ENCODE measurements around the gene JAZF1. TPM values are rescaled to one million over a fixed set of nuclear protein-coding genes. Genes with fewer than 3 reads are reported as not detected.

JAZF1 gene
- total and polyA plus RNA-seq, 2 of the 4 experiments (the other 2 are of a cell fraction): 8.4 to 10.5 TPM

- Histone ChIP-seq H3K14ac (replicated peaks; ENCODE audit: low read depth, low read length) (no peak overlapping the region), H2BK5ac (ENCODE audit: low read depth, low read length, poor library complexity, severe bottlenecking) (no peak overlapping the region), H3K9me1 (ENCODE audit: insufficient read depth, low read length) (no peaks in the 10 kb centered on the region), H2BK15ac (ENCODE audit: low read depth, low read length) (no peak overlapping the region), H3K36me3 (ENCODE audit: control insufficient read depth, insufficient read depth, low read length) (peaks cover 5% of the 10 kb centered on the region), H3K27me3 (ENCODE audit: control insufficient read depth, insufficient read depth, low read length) (no peaks in the 10 kb centered on the region), H3K4me3 (ENCODE audit: insufficient read depth, low read depth, low read length) (no peak overlapping the region), H3K79me1 (ENCODE audit: low read depth in 1 of 2, low read length in 2 of 2) (peaks cover 5 to 6% of the 10 kb centered on the region in 2 experiments; a peak in 3 of 4 replicates), H4K20me1 (ENCODE audit: insufficient read depth, low read length) (no peaks in the 10 kb centered on the region; the same call in 1 of the 2 replicates), H3K4ac (ENCODE audit: low read depth, low read length) (no peak overlapping the region), H2BK120ac (ENCODE audit: low read depth, low read length) (no peak overlapping the region), H3K27ac (ENCODE audit: insufficient read depth, low read length) (no peak overlapping the region), H3K18ac (ENCODE audit: low read depth, low read length) (no peak overlapping the region), H3K9me3 (ENCODE audit: control insufficient read depth, insufficient read depth, low read length) (no peaks in the 10 kb centered on the region), H2AFZ (replicated peaks; ENCODE audit: low read length, poor library complexity) (no peak overlapping the region), H2BK20ac (ENCODE audit: low read depth, low read length) (no peak overlapping the region), H3K4me1 (ENCODE audit: control insufficient read depth, insufficient read depth, low read length) (no peaks in the 10 kb centered on the region), H4K91ac (ENCODE audit: insufficient read depth, low read depth, low read length) (no peak overlapping the region), H4K8ac (ENCODE audit: low read depth in 2 of 2, low read length in 2 of 2) (no peak overlapping the region), H3K9ac (ENCODE audit: low read depth, low read length) (no peak overlapping the region), H2AK9ac (replicated peaks; ENCODE audit: low read depth, low read length, poor library complexity) (no peak overlapping the region), H3K4me2 (ENCODE audit: low read depth, low read length) (no peak overlapping the region), H4K5ac (ENCODE audit: low read depth, low read length) (no peak overlapping the region), H2AK5ac (ENCODE audit: low read depth, low read length) (no peak overlapping the region), H3K23ac (ENCODE audit: low read depth, low read length) (no peak overlapping the region), H3K56ac (ENCODE audit: extremely low read depth, insufficient read depth, low read length) (no peak overlapping the region)
- CTCF ChIA-PET: no interaction called here
- intact Hi-C loops (cut with micrococcal nuclease): no loop called here
- POLR2A ChIA-PET (ENCODE audit: unreplicated experiment): no interaction called here
- WGBS, 2 experiments (ENCODE audit: extremely low coverage in 2 of 2, insufficient read length in 1 of 2): 75% methylated on average over 1 of the region's 5 CpGs; no CpG with 5 or more reads in 1 of the 2 experiments
- dilution Hi-C loops (cut with HindIII; ENCODE audit: low sequenced_read_pairs, unreplicated experiment): no loop called here
- no peak for ATAC-seq (ENCODE audit: low read depth)
- TF ChIP-seq RCOR1 (IDR thresholded peaks at IDR 0.05; ENCODE audit: insufficient replicate concordance, low read length) (no peak), MXI1 (IDR thresholded peaks at IDR 0.05; ENCODE audit: borderline replicate concordance, low read depth, low read length) (no peak), BHLHE40 (IDR thresholded peaks at IDR 0.05; ENCODE audit: low read depth, low read length) (no peak), CHD1 (IDR thresholded peaks at IDR 0.05; ENCODE audit: low read depth, low read length) (no peak), RAD21 (IDR thresholded peaks at IDR 0.05; ENCODE audit: low read length) (no peak), SMC3 (IDR thresholded peaks at IDR 0.05; ENCODE audit: low read depth, low read length) (no peak), ELK1 (IDR thresholded peaks at IDR 0.05; ENCODE audit: borderline replicate concordance, low read depth, low read length) (no peak), POLR2A (IDR thresholded peaks at IDR 0.05; ENCODE audit: low read depth, low read length) (no peak), NFE2L2 (IDR thresholded peaks at IDR 0.05; ENCODE audit: low read depth, low read length) (no peak), CTCF (conservative IDR thresholded peaks at IDR 0.05; ENCODE audit: low read depth, low read length) (no peak), RFX5 (IDR thresholded peaks at IDR 0.05; ENCODE audit: low read depth, low read length) (no peak), USF2 (IDR thresholded peaks at IDR 0.05; ENCODE audit: low read depth, low read length) (no peak), MAFK (IDR thresholded peaks at IDR 0.05; ENCODE audit: low read depth, low read length) (no peak), CEBPB (IDR thresholded peaks at IDR 0.05; ENCODE audit: low read depth, low read length) (no peak), FOS (IDR thresholded peaks at IDR 0.05; ENCODE audit: low read depth, low read length) (no peak)
- no TSS peak for BruUV-seq (replicated peaks)
- no peak for DNase-seq
- in situ Hi-C loops (cut with MboI; ENCODE audit: low sequenced_read_pairs): no loop called here
Observed at GRCh38 chr7:27826357-27826756, 354.2 kb downstream of the JAZF1 start.

All from IMR-90 (cell line).